H9 (cell line): ENCODE measurements around the gene BACE2. TPM values are rescaled to one million over a fixed set of nuclear protein-coding genes. Genes with fewer than 3 reads are reported as not detected.

Source experiments
- DNase-seq: peaks from one replicate; pipeline ENCODE4 v3.0.0-alpha.2; 2017
- H2AFZ ChIP-seq: one replicate; pipeline ENCODE4 v1.6.1; 2013; ENCODE audit warnings: mild to moderate bottlenecking, low read length, control low read depth, moderate library complexity
- H2AK5ac ChIP-seq: 2 replicates; pipeline ENCODE4 v1.6.1; 2013; ENCODE audit warnings: low read length, control low read depth, mixed read lengths; ENCODE audit not compliant: insufficient read length
- H2BK120ac ChIP-seq: one replicate; pipeline ENCODE4 v1.6.1; 2013; ENCODE audit warnings: low read depth, mild to moderate bottlenecking, low read length, control low read depth, inconsistent platforms; ENCODE audit not compliant: poor library complexity, severe bottlenecking
- H2BK12ac ChIP-seq: 2 replicates; pipeline ENCODE4 v1.6.1; 2013; ENCODE audit warnings: low read length, control low read depth, mixed read lengths, low read depth; ENCODE audit not compliant: insufficient read length
- H2BK15ac ChIP-seq: 2 replicates; pipeline ENCODE4 v1.6.1; 2013; ENCODE audit warnings: low read depth, low read length, control low read depth
- H2BK20ac ChIP-seq: one replicate; pipeline ENCODE4 v1.6.1; 2013; ENCODE audit warnings: low read depth, mild to moderate bottlenecking, low read length, control low read depth, inconsistent platforms; ENCODE audit not compliant: poor library complexity, severe bottlenecking
- H2BK5ac ChIP-seq: 2 replicates; pipeline ENCODE4 v1.6.1; 2013; ENCODE audit warnings: low read length, control low read depth, mixed read lengths; ENCODE audit not compliant: insufficient read length
- H3K14ac ChIP-seq: 2 replicates; pipeline ENCODE4 v1.6.1; 2013; ENCODE audit warnings: low read length, control low read depth; ENCODE audit not compliant: insufficient read depth
- H3K18ac ChIP-seq: 2 replicates; pipeline ENCODE4 v1.6.1; 2013; ENCODE audit warnings: low read depth, mild to moderate bottlenecking, mixed read lengths, low read length, control low read depth; ENCODE audit not compliant: insufficient read length
- H3K23ac ChIP-seq: 2 replicates; pipeline ENCODE4 v1.6.1; 2013; ENCODE audit warnings: low read length, control low read depth, mixed read lengths, low read depth; ENCODE audit not compliant: insufficient read length
- H3K23me2 ChIP-seq: 2 replicates; pipeline ENCODE4 v1.6.1; 2013; ENCODE audit warnings: low read depth, mild to moderate bottlenecking, mixed read lengths, low read length, control low read depth; ENCODE audit not compliant: insufficient read length, poor library complexity, severe bottlenecking
- H3K27ac ChIP-seq: 2 replicates; pipeline ENCODE4 v1.5.1; 2013; ENCODE audit warnings: low read length, control low read depth, mixed read lengths, low read depth; ENCODE audit not compliant: insufficient read length
- H3K27me3 ChIP-seq: 2 replicates; pipeline ENCODE4 v1.6.1; 2013; ENCODE audit warnings: low read length, control low read depth, inconsistent platforms; ENCODE audit not compliant: insufficient read depth
- H3K4ac ChIP-seq: 2 replicates; pipeline ENCODE4 v1.6.1; 2013; ENCODE audit warnings: low read depth, mild to moderate bottlenecking, control low read depth, inconsistent platforms, low read length, moderate library complexity
- H3K4me1 ChIP-seq: 2 replicates; pipeline ENCODE4 v1.6.1; 2013; ENCODE audit warnings: low read length, control low read depth, inconsistent platforms; ENCODE audit not compliant: insufficient read depth
- H3K4me2 ChIP-seq: 2 replicates; pipeline ENCODE4 v1.6.1; 2013; ENCODE audit warnings: low read length, control low read depth, mixed read lengths; ENCODE audit not compliant: insufficient read length, insufficient read depth
- H3K56ac ChIP-seq: 2 replicates; pipeline ENCODE4 v1.6.1; 2013; ENCODE audit warnings: low read depth, mild to moderate bottlenecking, mixed read lengths, low read length, control low read depth; ENCODE audit not compliant: insufficient read length
- H3K79me1 ChIP-seq: 2 replicates; pipeline ENCODE4 v1.6.1; 2013; ENCODE audit warnings: low read depth, mild to moderate bottlenecking, moderate library complexity, low read length, control low read depth, inconsistent platforms; ENCODE audit not compliant: insufficient read depth, poor library complexity, severe bottlenecking
- H3K79me2 ChIP-seq: 2 replicates; pipeline ENCODE4 v1.6.1; 2013; ENCODE audit warnings: low read length, control low read depth, inconsistent platforms; ENCODE audit not compliant: insufficient read depth
- H3K9ac ChIP-seq: 2 replicates; pipeline ENCODE4 v1.6.1; 2013; ENCODE audit warnings: low read length, control low read depth, mixed read lengths; ENCODE audit not compliant: insufficient read length; ENCODE audit errors: extremely low read depth
- H3K9me3 ChIP-seq: one replicate; pipeline ENCODE4 v1.6.1; 2013; ENCODE audit warnings: low read depth, low read length, inconsistent platforms; ENCODE audit not compliant: control insufficient read depth
- H3T11ph ChIP-seq: one replicate; pipeline ENCODE4 v1.6.1; 2013; ENCODE audit warnings: mild to moderate bottlenecking, low read length, control low read depth, inconsistent platforms
- H4K20me1 ChIP-seq: one replicate; pipeline ENCODE4 v1.6.1; 2013; ENCODE audit not compliant: control insufficient read depth, insufficient read length, insufficient read depth
- H4K5ac ChIP-seq: 2 replicates; pipeline ENCODE4 v1.6.1; 2013; ENCODE audit warnings: low read depth, mild to moderate bottlenecking, mixed read lengths, low read length, control low read depth; ENCODE audit not compliant: insufficient read length
- H4K8ac ChIP-seq: replicated peaks from 2 replicates; pipeline ENCODE4 v1.6.1; 2013; ENCODE audit warnings: low read length, control low read depth, mixed read lengths, low read depth; ENCODE audit not compliant: insufficient read length
- H4K91ac ChIP-seq: 2 replicates; pipeline ENCODE4 v1.6.1; 2013; ENCODE audit warnings: low read depth, mild to moderate bottlenecking, moderate library complexity, mixed read lengths, low read length, control low read depth; ENCODE audit not compliant: insufficient read length
- H3K27ac Mint-ChIP-seq, 3 experiments: 2 replicates in 2 of 3; 3 replicates in 1 of 3; pipeline ENCODE4 v1.8.0; 2020 to 2021; ENCODE audit warnings: mixed read lengths in 3 of 3, mild to moderate bottlenecking in 1 of 3, moderate library complexity in 1 of 3
- H3K27me3 Mint-ChIP-seq: 2 replicates; pipeline ENCODE4 v1.8.0; 2021; ENCODE audit warnings: low read depth, mild to moderate bottlenecking, moderate library complexity, mixed read lengths
- H3K36me3 Mint-ChIP-seq, 3 experiments: 2 replicates in 2 of 3; 3 replicates in 1 of 3; pipeline ENCODE4 v1.8.0; 2020 to 2021; ENCODE audit warnings: low read depth in 3 of 3, mixed read lengths in 3 of 3; ENCODE audit not compliant: insufficient read depth in 1 of 3
- H3K4me1 Mint-ChIP-seq, 2 experiments: 2 replicates each; pipeline ENCODE4 v1.8.0; 2020; ENCODE audit warnings: mixed read lengths in 2 of 2
- H3K4me3 Mint-ChIP-seq, 2 experiments: 2 replicates in 1 of 2; 3 replicates in 1 of 2; pipeline ENCODE4 v1.8.0; 2020 to 2021; ENCODE audit warnings: mild to moderate bottlenecking in 2 of 2, mixed read lengths in 2 of 2, moderate library complexity in 1 of 2
- H3K9me3 Mint-ChIP-seq, 2 experiments: 2 replicates in 1 of 2; 3 replicates in 1 of 2; pipeline ENCODE4 v1.8.0; 2020; ENCODE audit warnings: mild to moderate bottlenecking in 2 of 2, mixed read lengths in 2 of 2, moderate library complexity in 1 of 2
- WGBS: extraction: QIAGEN DNeasy Blood & Tissue Kit; methylation state at CpG from one replicate; pipeline ENCODE4 v1.1.7; 2013; ENCODE audit warnings: missing lambda C conversion rate, low lambda C conversion rate, mixed read lengths; ENCODE audit not compliant: insufficient read length; ENCODE audit errors: extremely low coverage; 5-methylcytosine and 5-hydroxymethylcytosine counted together
- total RNA-seq: library from RNA; stranded (reverse); gene quantifications from 2 replicates; pipeline ENCODE4 v1.2.1, GENCODE V29; 2021
- TF ChIP-seq, protein P1 (sequence below): fragments of 200-600 bp; sonication (generic); conservative IDR thresholded peaks from 3 replicates; pipeline ENCODE4 v1.8.0; 2021; ENCODE audit warnings: antibody characterized with exemption, mild to moderate bottlenecking

Gene BACE2
- total RNA-seq, 1 experiment from 2014 or later = 8.0 TPM

DNA sequence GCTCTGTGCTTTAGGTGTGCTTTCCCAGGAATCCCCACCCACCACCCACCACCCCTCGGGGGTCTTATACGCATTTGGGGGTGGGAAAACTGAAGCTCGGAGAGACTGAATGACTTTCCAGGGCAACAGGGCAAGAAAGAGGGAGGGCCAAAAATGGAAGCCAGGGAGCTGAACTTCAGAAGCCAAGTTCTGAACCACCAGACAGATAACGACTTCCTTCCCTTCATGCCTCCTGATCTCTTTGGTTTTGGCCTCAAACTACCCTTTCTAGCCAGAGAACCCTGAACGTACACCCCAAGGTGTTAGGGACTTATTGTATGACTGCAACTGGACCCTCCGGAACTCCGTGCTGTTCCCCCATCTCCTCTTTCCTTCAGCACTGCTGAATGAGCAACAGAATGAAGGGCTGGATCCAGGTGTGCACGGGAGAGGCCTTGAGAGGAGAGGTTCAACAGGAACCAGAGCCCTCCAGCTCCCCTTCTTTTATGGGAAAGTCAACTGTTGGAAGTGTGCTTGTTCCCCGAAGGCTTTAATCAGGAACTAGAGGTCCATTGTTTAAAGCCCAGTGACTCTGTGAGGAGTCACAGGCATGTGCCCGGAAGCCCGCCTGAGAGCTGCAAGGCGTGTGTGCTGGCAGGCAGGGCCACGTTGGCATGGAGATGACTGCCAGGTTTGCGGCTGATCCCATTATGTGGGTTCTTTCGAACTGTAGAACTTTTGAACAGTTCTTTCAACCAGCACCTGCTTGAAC, 3.1 kb downstream of the BACE2 start:
- H3K4me2 ChIP-seq = no peak overlapping the region
- peaks cover 6% of the 10 kb centered on the region; the same call in 1 of the 2 replicates for H3K27me3 ChIP-seq
- Mint-ChIP-seq H3K4me3 (no peak overlapping the region), H3K27ac (no peak overlapping the region), H3K4me1 (peaks cover 22 to 32% of the 10 kb centered on the region in 2 experiments), H3K36me3 (no peaks in the 10 kb centered on the region; a peak in 2 of 7 replicates), H3K9me3 (no peaks in the 10 kb centered on the region), H3K27me3 (peaks cover 33% of the 10 kb centered on the region)
- no peak overlapping the region for H2AFZ ChIP-seq
- no peak overlapping the region for H3K4ac ChIP-seq
- H2BK5ac ChIP-seq = no peak overlapping the region
- H3K9ac ChIP-seq = no peak overlapping the region
- H3K9me3 ChIP-seq = no peaks in the 10 kb centered on the region
- TF ChIP-seq, protein P1, sequence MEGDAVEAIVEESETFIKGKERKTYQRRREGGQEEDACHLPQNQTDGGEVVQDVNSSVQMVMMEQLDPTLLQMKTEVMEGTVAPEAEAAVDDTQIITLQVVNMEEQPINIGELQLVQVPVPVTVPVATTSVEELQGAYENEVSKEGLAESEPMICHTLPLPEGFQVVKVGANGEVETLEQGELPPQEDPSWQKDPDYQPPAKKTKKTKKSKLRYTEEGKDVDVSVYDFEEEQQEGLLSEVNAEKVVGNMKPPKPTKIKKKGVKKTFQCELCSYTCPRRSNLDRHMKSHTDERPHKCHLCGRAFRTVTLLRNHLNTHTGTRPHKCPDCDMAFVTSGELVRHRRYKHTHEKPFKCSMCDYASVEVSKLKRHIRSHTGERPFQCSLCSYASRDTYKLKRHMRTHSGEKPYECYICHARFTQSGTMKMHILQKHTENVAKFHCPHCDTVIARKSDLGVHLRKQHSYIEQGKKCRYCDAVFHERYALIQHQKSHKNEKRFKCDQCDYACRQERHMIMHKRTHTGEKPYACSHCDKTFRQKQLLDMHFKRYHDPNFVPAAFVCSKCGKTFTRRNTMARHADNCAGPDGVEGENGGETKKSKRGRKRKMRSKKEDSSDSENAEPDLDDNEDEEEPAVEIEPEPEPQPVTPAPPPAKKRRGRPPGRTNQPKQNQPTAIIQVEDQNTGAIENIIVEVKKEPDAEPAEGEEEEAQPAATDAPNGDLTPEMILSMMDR = no peak
- H2BK15ac ChIP-seq = no peak overlapping the region; the same call in 1 of the 2 replicates
- DNase-seq = no peak
- no peak overlapping the region for H3K27ac ChIP-seq
- no peak overlapping the region for H2BK12ac ChIP-seq
- no peak overlapping the region for H2BK20ac ChIP-seq
- peaks cover 7% of the 10 kb centered on the region for H3K23me2 ChIP-seq
- H3K79me2 ChIP-seq = no peaks in the 10 kb centered on the region
- no peak overlapping the region for H2BK120ac ChIP-seq
- H3K23ac ChIP-seq = no peak overlapping the region
- no peak overlapping the region for H3T11ph ChIP-seq
- H3K79me1 ChIP-seq = no peaks in the 10 kb centered on the region
- no peaks in the 10 kb centered on the region for H3K4me1 ChIP-seq
- no peaks in the 10 kb centered on the region for H4K20me1 ChIP-seq
- no peak overlapping the region for H4K91ac ChIP-seq
- no CpG with 5 or more reads among the region's 15 CpGs for WGBS
- no peak overlapping the region for H3K18ac ChIP-seq
- no peak overlapping the region for H3K14ac ChIP-seq
- H2AK5ac ChIP-seq = no peak overlapping the region
- no peak overlapping the region for H4K5ac ChIP-seq
- H3K56ac ChIP-seq = no peak overlapping the region
- no peak overlapping the region for H4K8ac ChIP-seq
